A549 (cell line): ENCODE measurements around the gene AFF3.

Experiments
- CBX2 ChIP-seq: fragments of 200-600 bp; sonication (generic); IDR thresholded peaks from 2 replicates; pipeline ENCODE4 v1.6.1; 2016; ENCODE audit warnings: low read depth, mild to moderate bottlenecking, borderline replicate concordance
- CEBPB ChIP-seq, 2 experiments: fragments of >200 bp in 1 of 2; sonication (Bioruptor Twin) in 1 of 2; formaldehyde crosslinking in 1 of 2; IDR thresholded peaks; 2 replicates each; pipeline ENCODE4 v1.6.1; 2012 to 2016
- CTCF ChIP-seq: fragments of >200 bp; sonication (Bioruptor Twin); formaldehyde crosslinking; IDR thresholded peaks from 3 replicates; pipeline ENCODE4 v1.5.1; 2016
- EP300 ChIP-seq, 2 experiments: fragments of >200 bp; sonication (Bioruptor Twin); formaldehyde crosslinking; IDR thresholded peaks; 2 replicates in 1 of 2; 3 replicates in 1 of 2; pipeline ENCODE4 v1.6.1; 2016 to 2017
- FOSL2 ChIP-seq, 2 experiments: fragments of 450-650 bp in 1 of 2; fragments of >200 bp in 1 of 2; sonication (Bioruptor Twin) in 1 of 2; formaldehyde crosslinking; IDR thresholded peaks; 2 replicates each; pipeline versions ENCODE4 v1.5.0 to v1.6.1; 2016 to 2020; ENCODE audit warnings: mild to moderate bottlenecking in 1 of 2, moderate library complexity in 1 of 2
- HDAC2 ChIP-seq: fragments of 200-600 bp; sonication (generic); IDR thresholded peaks from 2 replicates; pipeline ENCODE4 v1.6.1; 2016
- MAZ ChIP-seq: fragments of 150-350 bp; IDR thresholded peaks from 2 replicates; pipeline ENCODE4 v1.6.1; 2014; ENCODE audit warnings: antibody characterized with exemption, low read depth, low read length, borderline replicate concordance
- MYC ChIP-seq: IDR thresholded peaks from 2 replicates; pipeline ENCODE4 v1.6.1; 2012; ENCODE audit warnings: mild to moderate bottlenecking, inconsistent platforms, low read length, improper control_type of control experiment, borderline replicate concordance
- POLR2A ChIP-seq: IDR thresholded peaks from 2 replicates; pipeline ENCODE4 v1.6.1; 2012; ENCODE audit warnings: mild to moderate bottlenecking, low read length
- RFX5 ChIP-seq: fragments of 450-650 bp; IDR thresholded peaks from 2 replicates; pipeline ENCODE4 v1.7.1; 2014; ENCODE audit warnings: antibody characterized with exemption, mild to moderate bottlenecking, moderate library complexity
- SMC3 ChIP-seq: fragments of >200 bp; sonication (Bioruptor Twin); formaldehyde crosslinking; IDR thresholded peaks from 3 replicates; pipeline ENCODE4 v1.6.1; 2018; ENCODE audit warnings: inconsistent platforms
- USF2 ChIP-seq: fragments of 450-650 bp; IDR thresholded peaks from 2 replicates; pipeline ENCODE4 v1.6.1; 2014; ENCODE audit warnings: antibody characterized with exemption
- TF ChIP-seq, protein P1 (sequence below): fragments of 200-600 bp; sonication (generic); IDR thresholded peaks from 2 replicates; pipeline ENCODE4 v1.6.1; 2016; ENCODE audit warnings: antibody characterized with exemption, mild to moderate bottlenecking, moderate library complexity

- no peak for TF ChIP-seq SMC3
- no peak for TF ChIP-seq CTCF
- TF ChIP-seq, protein P1, sequence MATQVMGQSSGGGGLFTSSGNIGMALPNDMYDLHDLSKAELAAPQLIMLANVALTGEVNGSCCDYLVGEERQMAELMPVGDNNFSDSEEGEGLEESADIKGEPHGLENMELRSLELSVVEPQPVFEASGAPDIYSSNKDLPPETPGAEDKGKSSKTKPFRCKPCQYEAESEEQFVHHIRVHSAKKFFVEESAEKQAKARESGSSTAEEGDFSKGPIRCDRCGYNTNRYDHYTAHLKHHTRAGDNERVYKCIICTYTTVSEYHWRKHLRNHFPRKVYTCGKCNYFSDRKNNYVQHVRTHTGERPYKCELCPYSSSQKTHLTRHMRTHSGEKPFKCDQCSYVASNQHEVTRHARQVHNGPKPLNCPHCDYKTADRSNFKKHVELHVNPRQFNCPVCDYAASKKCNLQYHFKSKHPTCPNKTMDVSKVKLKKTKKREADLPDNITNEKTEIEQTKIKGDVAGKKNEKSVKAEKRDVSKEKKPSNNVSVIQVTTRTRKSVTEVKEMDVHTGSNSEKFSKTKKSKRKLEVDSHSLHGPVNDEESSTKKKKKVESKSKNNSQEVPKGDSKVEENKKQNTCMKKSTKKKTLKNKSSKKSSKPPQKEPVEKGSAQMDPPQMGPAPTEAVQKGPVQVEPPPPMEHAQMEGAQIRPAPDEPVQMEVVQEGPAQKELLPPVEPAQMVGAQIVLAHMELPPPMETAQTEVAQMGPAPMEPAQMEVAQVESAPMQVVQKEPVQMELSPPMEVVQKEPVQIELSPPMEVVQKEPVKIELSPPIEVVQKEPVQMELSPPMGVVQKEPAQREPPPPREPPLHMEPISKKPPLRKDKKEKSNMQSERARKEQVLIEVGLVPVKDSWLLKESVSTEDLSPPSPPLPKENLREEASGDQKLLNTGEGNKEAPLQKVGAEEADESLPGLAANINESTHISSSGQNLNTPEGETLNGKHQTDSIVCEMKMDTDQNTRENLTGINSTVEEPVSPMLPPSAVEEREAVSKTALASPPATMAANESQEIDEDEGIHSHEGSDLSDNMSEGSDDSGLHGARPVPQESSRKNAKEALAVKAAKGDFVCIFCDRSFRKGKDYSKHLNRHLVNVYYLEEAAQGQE = no peak
- no peak for TF ChIP-seq MAZ
- no peak for TF ChIP-seq EP300 (IDR thresholded peaks at IDR 0.05)
- no peak for TF ChIP-seq RFX5
- no peak for TF ChIP-seq MYC
- no peak for TF ChIP-seq POLR2A
- no peak for TF ChIP-seq FOSL2 (IDR thresholded peaks at IDR 0.05)
- TF ChIP-seq FOSL2 (CRISPR knock-in tag; IDR thresholded peaks at IDR 0.05) = no peak
- no peak for TF ChIP-seq CBX2
- no peak for TF ChIP-seq CEBPB (IDR thresholded peaks at IDR 0.05)
- no peak for TF ChIP-seq USF2
- no peak for TF ChIP-seq HDAC2
Measured at GRCh38 chr2:99624677-99625076, 517.7 kb downstream of the AFF3 start.
